ENCODE data around the gene PHF1.

The PHF1 gene

GRCh38 chr6:33452496-33452895, 41.7 kb downstream of the PHF1 start:
- DNase-seq (ENCODE audit: insufficient read length, low spot score) (no peak), FAIRE-seq (no peak)

GRCh38 chr6:33453393-33454008, 42.7 kb downstream of the PHF1 start:
- no peak for FAIRE-seq
- no peak for DNase-seq (ENCODE audit: insufficient read length, low spot score)

- peak; percentile 99 for DNase-seq (ENCODE audit: insufficient read length, low spot score)
- FAIRE-seq = peak; percentile 92
These were observed 43.5 kb downstream of the PHF1 start, which contains the start of gene ZBTB9 for GRCh38 chr6:33454009-33454946. ZBTB9 (plus strand) TSS chr6:33454576; CDS start chr6:33455101, 525 bp downstream.

DNA sequence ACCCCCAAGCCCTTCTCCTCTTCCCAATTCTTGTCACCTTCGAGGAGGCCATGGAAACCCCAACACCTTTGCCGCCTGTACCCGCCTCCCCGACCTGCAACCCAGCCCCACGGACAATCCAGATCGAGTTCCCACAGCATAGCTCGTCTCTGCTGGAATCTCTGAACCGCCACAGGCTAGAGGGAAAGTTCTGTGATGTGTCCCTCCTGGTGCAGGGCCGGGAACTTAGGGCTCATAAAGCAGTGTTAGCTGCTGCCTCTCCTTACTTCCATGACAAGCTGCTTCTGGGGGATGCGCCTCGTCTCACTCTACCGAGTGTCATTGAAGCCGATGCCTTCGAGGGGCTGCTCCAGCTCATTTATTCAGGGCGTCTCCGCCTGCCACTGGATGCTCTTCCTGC, 44.2 kb downstream of the PHF1 start:
- DNase-seq (ENCODE audit: insufficient read length, low spot score) (no peak), FAIRE-seq (no peak)

GRCh38 chr6:33456156-33456555, 45.3 kb downstream of the PHF1 start:
- no peak for FAIRE-seq

DNA sequence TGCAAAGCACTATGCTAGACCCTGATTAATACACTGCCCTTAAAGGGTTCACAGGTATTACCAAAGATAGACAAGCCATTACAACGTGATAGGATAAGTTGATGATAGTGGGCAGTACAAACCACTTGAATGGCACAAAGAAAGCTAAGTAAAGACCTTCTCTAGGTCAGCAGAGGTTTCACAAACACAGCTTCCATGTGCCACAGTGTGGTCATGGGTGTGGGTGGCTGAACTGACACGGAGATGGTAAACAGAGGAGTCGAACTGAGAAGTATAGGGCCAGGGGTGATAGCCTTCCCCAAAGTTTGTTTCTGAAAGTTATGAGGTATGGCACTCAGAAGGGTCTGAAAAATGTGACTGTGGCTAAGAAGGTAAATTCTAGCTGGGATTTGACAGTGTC, 47.9 kb downstream of the PHF1 start:
- no peak for DNase-seq (ENCODE audit: insufficient read length, low spot score)
- FAIRE-seq = no peak

More at GRCh38 chr6:33456156-33456555, 45.3 kb downstream of the PHF1 start:
- no peak for DNase-seq (ENCODE audit: insufficient read length, low spot score)

DNA sequence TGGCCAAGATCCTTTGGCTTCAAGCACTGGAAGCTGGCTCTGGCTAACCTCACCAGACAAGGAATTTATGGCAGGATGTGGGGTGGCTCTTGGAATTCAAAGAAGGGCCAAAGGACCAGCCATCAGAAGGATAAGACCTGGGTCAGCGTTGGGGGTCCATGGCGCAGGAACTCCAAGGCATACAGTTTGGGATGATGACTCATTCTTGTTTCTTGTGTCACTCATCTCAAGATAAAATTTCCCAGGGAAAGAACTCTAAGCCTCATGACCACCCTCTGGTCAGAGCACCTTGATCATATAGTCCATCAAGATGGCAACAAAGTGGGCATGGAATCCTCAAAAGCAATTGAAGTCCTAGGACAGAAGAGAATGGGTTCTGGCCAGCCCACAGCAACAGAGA, 48.4 kb downstream of the PHF1 start:
- no peak for FAIRE-seq
- no peak for DNase-seq (ENCODE audit: insufficient read length, low spot score)
